Keratinocyte (primary cell): ENCODE data around the gene ZNF678.

Source experiments
- EZH2 ChIP-seq: IDR thresholded peaks from one replicate; pipeline ENCODE4 v1.6.1; 2012; ENCODE audit warnings: inconsistent platforms, mild to moderate bottlenecking, low read length, moderate library complexity
- TF ChIP-seq, protein P1 (sequence below), 3 experiments: IDR thresholded peaks in 1 of 3; conservative IDR thresholded peaks in 1 of 3; optimal IDR thresholded peaks in 1 of 3; 2 replicates in 2 of 3; 3 replicates in 1 of 3; pipeline versions ENCODE3 to v1.5.1; 2011; ENCODE audit warnings: low read length in 3 of 3, mild to moderate bottlenecking in 3 of 3, moderate library complexity in 2 of 3, control low read depth in 1 of 3, inconsistent platforms in 1 of 3; ENCODE audit not compliant: insufficient read depth in 2 of 3; ENCODE audit errors: extremely low read depth in 1 of 3

DNA sequence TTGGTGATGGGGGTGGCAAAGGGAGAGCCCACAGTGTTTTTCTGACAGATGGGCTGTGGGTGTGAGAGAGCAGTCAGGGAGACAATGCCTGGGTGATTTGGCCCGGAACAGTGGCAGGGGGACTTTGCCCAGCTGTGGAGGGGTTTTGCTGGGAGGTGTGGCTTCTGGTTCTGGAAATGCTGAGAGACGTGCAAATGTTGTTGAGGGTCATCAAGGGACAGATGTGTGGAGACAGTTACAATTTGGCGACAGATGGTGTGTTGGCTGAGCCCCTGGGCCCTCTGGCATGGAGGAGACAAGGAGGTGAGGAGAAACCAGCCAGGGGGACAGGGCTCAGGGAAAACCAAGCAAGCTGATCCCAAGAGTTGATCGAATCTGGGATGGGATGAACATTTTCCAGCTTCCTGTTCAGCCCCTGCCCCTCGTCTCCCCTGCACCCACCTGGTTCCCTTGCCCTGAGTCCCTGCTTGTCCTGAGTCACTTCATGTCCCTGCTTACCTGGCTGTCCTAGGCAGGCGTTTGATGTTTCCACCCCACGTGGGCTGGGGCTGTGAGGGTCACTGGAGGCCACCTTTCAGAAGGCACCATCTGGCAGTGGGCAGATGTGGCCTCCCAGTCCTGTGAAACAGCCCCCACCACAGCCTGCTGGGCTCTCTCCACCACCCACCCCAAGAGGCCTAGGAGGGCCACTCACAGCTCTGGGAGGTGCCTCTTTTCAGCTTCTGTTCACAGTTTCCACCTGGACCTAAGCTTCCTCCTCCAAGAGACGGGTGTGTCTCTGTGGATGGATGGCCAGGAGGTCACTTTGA is 15.8 kb upstream of the ZNF678 start:
- no peak for TF ChIP-seq EZH2
- TF ChIP-seq, protein P1, sequence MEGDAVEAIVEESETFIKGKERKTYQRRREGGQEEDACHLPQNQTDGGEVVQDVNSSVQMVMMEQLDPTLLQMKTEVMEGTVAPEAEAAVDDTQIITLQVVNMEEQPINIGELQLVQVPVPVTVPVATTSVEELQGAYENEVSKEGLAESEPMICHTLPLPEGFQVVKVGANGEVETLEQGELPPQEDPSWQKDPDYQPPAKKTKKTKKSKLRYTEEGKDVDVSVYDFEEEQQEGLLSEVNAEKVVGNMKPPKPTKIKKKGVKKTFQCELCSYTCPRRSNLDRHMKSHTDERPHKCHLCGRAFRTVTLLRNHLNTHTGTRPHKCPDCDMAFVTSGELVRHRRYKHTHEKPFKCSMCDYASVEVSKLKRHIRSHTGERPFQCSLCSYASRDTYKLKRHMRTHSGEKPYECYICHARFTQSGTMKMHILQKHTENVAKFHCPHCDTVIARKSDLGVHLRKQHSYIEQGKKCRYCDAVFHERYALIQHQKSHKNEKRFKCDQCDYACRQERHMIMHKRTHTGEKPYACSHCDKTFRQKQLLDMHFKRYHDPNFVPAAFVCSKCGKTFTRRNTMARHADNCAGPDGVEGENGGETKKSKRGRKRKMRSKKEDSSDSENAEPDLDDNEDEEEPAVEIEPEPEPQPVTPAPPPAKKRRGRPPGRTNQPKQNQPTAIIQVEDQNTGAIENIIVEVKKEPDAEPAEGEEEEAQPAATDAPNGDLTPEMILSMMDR (optimal IDR thresholded peaks at IDR 0.05 in 1 of 3, IDR thresholded peaks at IDR 0.05 in 1 of 3, conservative IDR thresholded peaks at IDR 0.05 in 1 of 3; ENCODE audit: extremely low read depth in 1 of 3, insufficient read depth in 2 of 3, low read length in 3 of 3): no peak
